Caco-2 (cell line): ENCODE data around the gene SERINC2. TPM values are rescaled to one million over a fixed set of nuclear protein-coding genes. Genes with fewer than 3 reads are reported as not detected.

Experiments
- BruUV-seq: library from RNA; stranded (reverse); fragments of 400-500 nt; replicated peaks from 2 replicates; lab custom pipeline; 2021; lab: Mats Ljungman, UMichigan
- CTCF ChIA-PET: fragments of 300-600 bp; sonication (Branson Sonifier 250); formaldehyde crosslinking; loops from one replicate; lab custom pipeline; 2022; ENCODE audit warnings: antibody characterized with exemption; lab: Charles Lee
- POLR2A ChIA-PET: fragments of 300-600 bp; sonication (Branson Sonifier 250); formaldehyde crosslinking; loops from one replicate; lab custom pipeline; 2022; ENCODE audit warnings: antibody characterized with exemption; lab: Charles Lee
- DNase-seq, 2 experiments: peaks; one replicate each; pipeline versions ENCODE4 v3.0.0 to v3.0.0-alpha.2; 2020 to 2022
- H3K27me3 ChIP-seq: replicated peaks from 2 replicates; pipeline ENCODE4 v1.6.0; 2011; ENCODE audit warnings: low read length; ENCODE audit not compliant: control insufficient read depth, insufficient read depth
- H3K36me3 ChIP-seq: 2 replicates; pipeline ENCODE4 v1.5.1; 2011; ENCODE audit warnings: low read length; ENCODE audit not compliant: control insufficient read depth, insufficient read depth
- H3K4me1 ChIP-seq: fragments of 250-450 bp; sonication (Bioruptor Pico); 2 replicates; pipeline ENCODE4 v1.5.1; 2020; ENCODE audit warnings: mild to moderate bottlenecking
- H3K4me3 ChIP-seq: 2 replicates; pipeline ENCODE4 v1.5.1; 2011; ENCODE audit warnings: low read depth, mild to moderate bottlenecking, control low read depth, low read length
- H3K9me3 ChIP-seq: fragments of 250-450 bp; sonication (Bioruptor Pico); 2 replicates; pipeline ENCODE4 v1.5.1; 2020; ENCODE audit warnings: mild to moderate bottlenecking, moderate library complexity
- H3K27ac Mint-ChIP-seq: one replicate; pipeline ENCODE4 v1.8.0; 2022; ENCODE audit warnings: mixed read lengths; ENCODE audit not compliant: unreplicated experiment
- H3K27me3 Mint-ChIP-seq: one replicate; pipeline ENCODE4 v1.8.0; 2022; ENCODE audit warnings: mixed read lengths; ENCODE audit not compliant: insufficient read depth, unreplicated experiment
- H3K36me3 Mint-ChIP-seq: one replicate; pipeline ENCODE4 v1.8.0; 2022; ENCODE audit warnings: mild to moderate bottlenecking, mixed read lengths; ENCODE audit not compliant: insufficient read depth, unreplicated experiment
- H3K4me1 Mint-ChIP-seq: one replicate; pipeline ENCODE4 v1.8.0; 2022; ENCODE audit warnings: low read depth, mixed read lengths; ENCODE audit not compliant: unreplicated experiment
- H3K4me3 Mint-ChIP-seq: one replicate; pipeline ENCODE4 v1.8.0; 2022; ENCODE audit warnings: mild to moderate bottlenecking, moderate library complexity, mixed read lengths; ENCODE audit not compliant: unreplicated experiment
- H3K9me3 Mint-ChIP-seq: one replicate; pipeline ENCODE4 v1.8.0; 2022; ENCODE audit warnings: mixed read lengths; ENCODE audit not compliant: unreplicated experiment
- intact Hi-C: fragments of 100-400 bp; cut with micrococcal nuclease; formaldehyde crosslinking; loops from one replicate; pipeline ENCODE4 v1.10.0; 2022; ENCODE audit not compliant: unreplicated experiment
- total RNA-seq: library from RNA; stranded (reverse); gene quantifications from 2 replicates; pipeline ENCODE4 v1.2.3, GENCODE V29; 2022
- TF ChIP-seq, protein P1 (sequence below), 2 experiments: fragments of 200-600 bp in 1 of 2; IDR thresholded peaks; 1 replicate in 1 of 2; 2 replicates in 1 of 2; pipeline versions ENCODE4 v1.5.1 to v1.8.0; 2011 to 2022; ENCODE audit warnings: antibody characterized with exemption in 1 of 2, control low read depth in 1 of 2, inconsistent platforms in 1 of 2, low read depth in 1 of 2, low read length in 1 of 2, mild to moderate bottlenecking in 1 of 2, moderate library complexity in 1 of 2; ENCODE audit not compliant: insufficient read depth in 1 of 2, severe bottlenecking in 1 of 2, unreplicated experiment in 1 of 2

Gene SERINC2
- total RNA-seq, 1 experiment from 2014 or later, result 30.0 TPM

DNA sequence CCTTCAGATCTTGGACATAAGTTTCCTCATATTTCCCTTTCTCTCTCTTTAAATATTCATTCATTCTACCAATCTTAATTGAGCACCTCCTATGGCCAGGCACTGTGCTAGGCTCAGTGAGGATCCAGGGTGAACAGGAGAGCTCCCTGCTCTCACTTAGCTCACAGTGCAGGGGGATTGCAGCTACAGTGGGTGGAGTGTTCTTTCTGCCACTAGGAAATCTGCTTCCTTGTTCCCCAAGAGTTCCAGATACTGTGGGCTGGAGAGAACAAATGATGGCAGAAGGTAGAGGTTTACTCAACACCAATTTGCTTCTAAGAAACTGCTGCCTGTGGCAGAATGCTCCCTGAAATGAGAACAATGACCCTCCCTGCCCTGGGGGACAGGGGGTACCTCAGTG, 35.0 kb upstream of the SERINC2 start:
- no peak for DNase-seq
- H3K4me1 ChIP-seq, result peaks cover 14% of the 10 kb centered on the region
- H3K4me1 Mint-ChIP-seq, result peaks cover 5% of the 10 kb centered on the region
- CTCF ChIA-PET, result no interaction called here
- intact Hi-C loops, result no loop called here
- H3K9me3 Mint-ChIP-seq, result no peaks in the 10 kb centered on the region
- H3K4me3 ChIP-seq, result no peak overlapping the region
- POLR2A ChIA-PET, result no interaction called here
- no peaks in the 10 kb centered on the region for H3K27me3 ChIP-seq
- TF ChIP-seq, protein P1, sequence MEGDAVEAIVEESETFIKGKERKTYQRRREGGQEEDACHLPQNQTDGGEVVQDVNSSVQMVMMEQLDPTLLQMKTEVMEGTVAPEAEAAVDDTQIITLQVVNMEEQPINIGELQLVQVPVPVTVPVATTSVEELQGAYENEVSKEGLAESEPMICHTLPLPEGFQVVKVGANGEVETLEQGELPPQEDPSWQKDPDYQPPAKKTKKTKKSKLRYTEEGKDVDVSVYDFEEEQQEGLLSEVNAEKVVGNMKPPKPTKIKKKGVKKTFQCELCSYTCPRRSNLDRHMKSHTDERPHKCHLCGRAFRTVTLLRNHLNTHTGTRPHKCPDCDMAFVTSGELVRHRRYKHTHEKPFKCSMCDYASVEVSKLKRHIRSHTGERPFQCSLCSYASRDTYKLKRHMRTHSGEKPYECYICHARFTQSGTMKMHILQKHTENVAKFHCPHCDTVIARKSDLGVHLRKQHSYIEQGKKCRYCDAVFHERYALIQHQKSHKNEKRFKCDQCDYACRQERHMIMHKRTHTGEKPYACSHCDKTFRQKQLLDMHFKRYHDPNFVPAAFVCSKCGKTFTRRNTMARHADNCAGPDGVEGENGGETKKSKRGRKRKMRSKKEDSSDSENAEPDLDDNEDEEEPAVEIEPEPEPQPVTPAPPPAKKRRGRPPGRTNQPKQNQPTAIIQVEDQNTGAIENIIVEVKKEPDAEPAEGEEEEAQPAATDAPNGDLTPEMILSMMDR (IDR thresholded peaks at IDR 0.05; ENCODE audit: insufficient read depth in 1 of 2, low read depth in 1 of 2, low read length in 1 of 2, severe bottlenecking in 1 of 2, unreplicated experiment in 1 of 2), result no peak
- H3K27ac Mint-ChIP-seq, result no peak overlapping the region
- no peak overlapping the region for H3K4me3 Mint-ChIP-seq
- no peaks in the 10 kb centered on the region for H3K36me3 ChIP-seq
- H3K9me3 ChIP-seq, result no peaks in the 10 kb centered on the region
- H3K27me3 Mint-ChIP-seq, result no peaks in the 10 kb centered on the region
- no TSS peak for BruUV-seq
- peaks cover 6% of the 10 kb centered on the region for H3K36me3 Mint-ChIP-seq

DNA sequence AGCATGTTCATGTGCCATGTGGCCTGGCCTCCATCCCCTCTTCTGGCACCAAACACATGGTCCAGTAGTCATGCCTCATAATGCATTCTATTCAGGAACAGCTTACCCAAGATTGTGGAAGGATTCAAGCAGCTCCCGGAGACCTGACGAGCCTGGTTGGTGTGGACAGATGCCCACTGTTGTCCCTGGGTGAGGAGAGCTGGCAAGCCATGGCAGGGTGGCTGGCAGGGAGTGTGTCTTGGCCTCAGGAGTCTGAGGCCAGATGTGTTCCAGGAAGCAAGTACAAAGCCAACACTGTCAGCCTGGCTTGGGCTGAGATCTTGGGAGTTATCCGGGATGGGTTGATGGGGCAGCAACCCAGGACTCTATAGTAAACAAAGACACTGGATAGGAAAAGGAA, 32.8 kb upstream of the SERINC2 start:
- Histone ChIP-seq H3K4me3 (no peak overlapping the region), H3K4me1 (peaks cover 4% of the 10 kb centered on the region; the same call in 1 of the 2 replicates), H3K27me3 (no peaks in the 10 kb centered on the region), H3K9me3 (no peaks in the 10 kb centered on the region), H3K36me3 (no peaks in the 10 kb centered on the region)
- intact Hi-C loops, result no loop called here
- Mint-ChIP-seq H3K4me1 (peaks cover 5% of the 10 kb centered on the region), H3K27ac (peak overlapping the region; percentile 58), H3K9me3 (no peaks in the 10 kb centered on the region), H3K27me3 (no peaks in the 10 kb centered on the region), H3K36me3 (peaks cover 6% of the 10 kb centered on the region), H3K4me3 (no peak overlapping the region)
- DNase-seq, result no peak
- TF ChIP-seq, protein P1 (IDR thresholded peaks at IDR 0.05; ENCODE audit: insufficient read depth in 1 of 2, low read depth in 1 of 2, low read length in 1 of 2, severe bottlenecking in 1 of 2, unreplicated experiment in 1 of 2), result no peak
- BruUV-seq, result no TSS peak
- CTCF ChIA-PET, result no interaction called here
- POLR2A ChIA-PET, result no interaction called here

DNA sequence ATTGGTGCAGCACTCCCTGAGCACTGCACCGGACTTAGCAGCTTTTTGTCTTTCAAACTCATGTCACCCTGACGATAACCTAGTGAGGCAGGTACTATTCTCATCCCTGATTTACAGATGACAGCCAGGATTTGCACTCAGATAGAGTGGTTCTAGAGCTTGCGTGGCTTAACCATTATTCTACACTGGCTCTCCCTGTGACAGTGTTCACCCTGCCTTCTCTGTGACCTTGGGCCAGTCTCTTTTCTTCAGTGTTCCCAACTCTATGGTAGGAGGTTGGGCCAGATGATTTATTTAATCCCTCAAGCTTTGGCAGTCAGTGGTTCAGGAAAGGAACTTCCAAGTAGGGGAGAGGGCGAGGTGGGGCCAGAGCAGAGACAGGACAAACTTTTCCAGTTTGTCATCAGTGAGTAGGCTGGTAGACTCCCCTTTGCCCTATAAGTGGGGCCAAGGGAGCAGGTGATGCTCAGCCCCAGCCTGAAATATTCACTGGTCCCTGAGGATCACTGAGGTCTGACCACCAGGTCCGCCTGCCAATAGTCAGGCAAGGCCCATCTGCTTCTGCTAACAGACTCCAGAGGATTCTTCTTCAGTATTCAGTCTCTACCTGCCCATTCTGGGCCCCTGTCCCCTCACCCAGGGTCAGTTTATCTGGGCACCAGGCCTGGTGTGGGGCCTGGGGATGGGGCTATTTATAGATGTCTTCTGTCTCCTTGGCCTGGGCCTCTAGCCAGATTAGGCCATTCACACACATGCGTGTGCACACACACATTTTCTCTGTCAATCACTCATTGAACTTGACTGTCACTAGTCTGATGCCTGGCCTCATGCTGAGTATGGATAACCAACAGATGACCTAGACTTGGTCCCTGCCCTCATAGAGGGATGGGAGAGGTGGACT, 31.4 kb upstream of the SERINC2 start:
- H3K4me3 ChIP-seq, result no peak overlapping the region
- no peak overlapping the region for H3K27ac Mint-ChIP-seq
- no TSS peak for BruUV-seq

More for the DNA sequence above, 31.4 kb upstream of the SERINC2 start:
- H3K36me3 Mint-ChIP-seq, result peaks cover 6% of the 10 kb centered on the region
- no peaks in the 10 kb centered on the region for H3K9me3 Mint-ChIP-seq
- H3K4me1 Mint-ChIP-seq, result peaks cover 5% of the 10 kb centered on the region
- intact Hi-C loops, result no loop called here
- Histone ChIP-seq H3K36me3 (no peaks in the 10 kb centered on the region), H3K27me3 (no peaks in the 10 kb centered on the region), H3K4me1 (peaks cover 4% of the 10 kb centered on the region; the same call in 1 of the 2 replicates), H3K9me3 (no peaks in the 10 kb centered on the region)
- H3K27me3 Mint-ChIP-seq, result no peaks in the 10 kb centered on the region
- CTCF ChIA-PET, result no interaction called here
- no peak overlapping the region for H3K4me3 Mint-ChIP-seq
- TF ChIP-seq, protein P1 (IDR thresholded peaks at IDR 0.05; ENCODE audit: insufficient read depth in 1 of 2, low read depth in 1 of 2, low read length in 1 of 2, severe bottlenecking in 1 of 2, unreplicated experiment in 1 of 2), result no peak
- DNase-seq, result no peak
- POLR2A ChIA-PET, result no interaction called here
